Activated T-cell treated with anti-CD3 and anti-CD28 coated beads, Interleukin-2, amount 50 U/mL, for 1 hour (primary cell): ENCODE results near the gene EFCAB13.

ENCODE experiments used
- DNase-seq: peaks from one replicate; pipeline ENCODE4 v3.0.0-alpha.2; 2020

The EFCAB13 gene

DNA sequence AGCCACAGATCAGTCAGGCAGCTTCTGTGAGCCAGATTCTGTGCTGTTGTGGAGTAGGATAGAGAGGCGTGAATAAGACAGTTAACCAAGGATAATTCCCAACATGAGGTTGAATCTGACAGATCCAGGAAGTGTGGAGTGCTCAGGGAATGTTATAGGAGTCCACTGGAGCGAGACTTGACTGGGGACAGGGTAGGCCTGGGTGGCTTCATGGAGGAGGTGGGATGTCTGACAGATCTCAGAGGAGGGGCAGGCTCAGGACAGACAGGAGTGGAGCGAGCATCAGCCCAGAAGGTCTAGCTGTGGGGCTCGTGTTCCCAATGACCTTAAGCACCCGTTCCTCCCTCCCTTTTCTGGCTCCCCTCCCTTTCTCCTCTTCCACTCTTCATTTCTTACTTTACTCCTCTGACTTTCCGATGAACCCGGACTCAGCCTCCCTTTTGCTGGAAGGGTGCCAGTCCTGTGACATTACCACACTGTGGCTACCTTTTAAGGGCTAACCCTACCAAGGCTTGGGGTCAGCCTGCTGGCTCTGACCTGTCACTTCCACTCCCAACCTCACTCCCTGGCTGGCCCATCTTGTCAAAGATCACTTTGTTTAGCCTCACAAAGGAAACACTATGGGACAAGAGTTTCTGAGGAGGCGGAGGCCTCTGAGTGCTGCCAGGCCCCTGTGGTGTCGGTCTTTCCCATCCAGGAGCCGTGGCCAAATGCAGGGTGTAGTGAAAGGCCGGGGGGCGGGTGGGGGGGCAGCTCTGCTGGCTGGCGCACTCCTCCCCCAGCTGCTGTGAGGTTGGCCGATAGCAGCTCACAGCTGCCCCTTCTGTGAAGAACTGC, 28.5 kb upstream of the EFCAB13 start:
- no peak for DNase-seq

DNA sequence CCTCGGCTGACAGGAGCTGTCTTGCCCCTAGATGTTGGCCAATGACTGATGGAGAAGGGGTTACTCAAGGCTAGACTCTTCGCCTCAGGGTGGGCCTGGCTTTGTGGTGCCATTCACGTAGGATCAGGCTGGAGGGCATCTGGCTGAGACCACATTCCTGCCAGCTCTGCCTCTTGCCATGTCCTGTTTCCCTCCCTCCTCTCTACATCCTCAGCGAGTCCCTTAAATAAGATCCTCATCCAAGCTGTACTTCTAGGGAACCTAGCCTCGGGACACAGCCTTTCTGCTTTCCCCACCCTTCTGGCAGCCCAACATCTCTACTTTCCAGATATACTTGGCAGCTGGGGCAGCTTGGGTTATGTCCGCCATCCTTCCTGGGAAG, 27.9 kb upstream of the EFCAB13 start:
- DNase-seq = no peak

GRCh38 chr17:47297661-47298400, 25.9 kb upstream of the EFCAB13 start:
- no peak for DNase-seq

- no peak for DNase-seq
Measured at GRCh38 chr17:47298712-47299111, 25.0 kb upstream of the EFCAB13 start.

DNA sequence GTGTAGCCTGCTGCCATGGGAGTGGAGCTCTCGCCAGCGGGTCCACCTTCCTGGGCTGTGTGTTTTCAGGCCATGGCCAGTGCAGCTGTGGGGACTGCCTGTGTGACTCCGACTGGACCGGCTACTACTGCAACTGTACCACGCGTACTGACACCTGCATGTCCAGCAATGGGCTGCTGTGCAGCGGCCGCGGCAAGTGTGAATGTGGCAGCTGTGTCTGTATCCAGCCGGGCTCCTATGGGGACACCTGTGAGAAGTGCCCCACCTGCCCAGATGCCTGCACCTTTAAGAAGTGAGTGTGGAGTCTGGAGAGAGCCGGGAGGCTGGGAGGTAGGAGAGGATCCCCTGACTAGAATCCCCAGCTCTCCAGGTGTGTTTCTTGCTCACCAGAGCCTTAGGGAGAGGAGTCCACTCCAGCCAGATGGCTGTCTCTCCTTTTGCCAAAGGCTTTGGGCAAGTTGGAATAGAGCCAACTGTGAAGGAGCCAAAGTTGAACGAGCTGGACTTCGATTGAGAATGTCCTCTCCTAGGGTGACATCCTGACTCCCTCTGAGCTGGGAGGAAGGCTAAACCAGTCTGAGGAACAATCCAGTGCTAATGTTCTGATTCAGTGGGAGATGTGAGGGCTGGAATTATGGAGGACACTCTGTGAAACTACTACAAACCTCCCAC, 24.4 kb upstream of the EFCAB13 start:
- DNase-seq = no peak

DNA sequence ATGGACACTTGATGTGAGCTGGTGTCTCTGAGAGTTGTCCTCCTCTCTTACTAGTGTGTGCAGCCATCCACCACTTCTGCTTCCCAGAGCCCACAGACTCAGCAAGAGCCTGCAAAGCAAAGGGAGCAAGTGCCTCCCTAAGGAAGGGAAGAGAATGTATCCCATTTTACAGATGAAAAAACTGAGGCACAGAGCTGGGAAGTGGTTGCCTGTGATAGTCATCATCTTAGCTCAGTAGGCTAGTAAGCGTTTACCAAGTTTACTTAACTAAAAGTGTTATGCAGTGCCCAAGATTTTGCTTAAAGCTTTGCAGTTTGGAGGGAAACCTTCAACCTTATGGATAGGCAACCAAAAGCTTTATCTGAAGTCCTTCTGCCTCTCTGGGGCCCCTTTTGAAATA, 23.0 kb upstream of the EFCAB13 start:
- DNase-seq = no peak

GRCh38 chr17:47301161-47301560, 22.6 kb upstream of the EFCAB13 start:
- DNase-seq = no peak

- no peak for DNase-seq
Measured at GRCh38 chr17:47301831-47302230, 21.9 kb upstream of the EFCAB13 start.

GRCh38 chr17:47304186-47304585, 19.6 kb upstream of the EFCAB13 start:
- no peak for DNase-seq

GRCh38 chr17:47305302-47305923, 18.3 kb upstream of the EFCAB13 start:
- DNase-seq = no peak

DNA sequence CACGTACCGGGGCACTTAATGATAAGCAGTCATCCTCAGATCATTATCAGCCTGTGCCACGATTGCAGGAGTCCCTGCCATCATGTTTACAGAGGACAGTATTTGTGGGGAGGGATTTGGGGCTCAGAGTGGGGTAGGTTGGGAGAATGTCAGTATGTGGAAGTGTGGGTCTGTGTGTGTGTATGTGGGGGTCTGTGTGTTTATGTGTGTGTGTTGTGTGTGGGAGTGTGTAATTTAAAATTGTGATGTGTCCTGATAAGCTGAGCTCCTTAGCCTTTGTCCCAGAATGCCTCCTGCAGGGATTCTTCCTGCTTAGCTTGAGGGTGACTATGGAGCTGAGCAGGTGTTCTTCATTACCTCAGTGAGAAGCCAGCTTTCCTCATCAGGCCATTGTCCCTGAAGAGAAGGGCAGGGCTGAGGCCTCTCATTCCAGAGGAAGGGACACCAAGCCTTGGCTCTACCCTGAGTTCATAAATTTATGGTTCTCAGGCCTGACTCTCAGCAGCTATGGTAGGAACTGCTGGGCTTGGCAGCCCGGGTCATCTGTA, 13.5 kb upstream of the EFCAB13 start:
- no peak for DNase-seq

DNA sequence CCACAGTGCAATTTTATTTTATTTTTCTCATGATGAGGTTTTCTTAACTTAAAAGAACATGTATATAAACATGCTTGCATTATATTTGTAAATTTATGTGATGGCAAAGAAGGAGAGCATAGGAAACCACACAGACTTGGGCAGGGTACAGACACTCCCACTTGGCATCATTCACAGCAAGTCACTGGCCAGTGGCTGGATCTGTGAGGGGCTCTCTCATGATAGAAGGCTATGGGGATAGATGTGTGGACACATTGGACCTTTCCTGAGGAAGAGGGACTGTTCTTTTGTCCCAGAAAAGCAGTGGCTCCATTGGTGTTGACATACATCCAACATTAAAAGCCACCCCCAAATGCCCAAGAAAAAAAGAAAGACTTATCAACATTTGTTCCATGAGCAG, 12.3 kb upstream of the EFCAB13 start:
- DNase-seq = no peak

GRCh38 chr17:47315451-47316266, 8.1 kb upstream of the EFCAB13 start:
- no peak for DNase-seq

- DNase-seq = no peak
Measured at GRCh38 chr17:47316311-47316710, 7.4 kb upstream of the EFCAB13 start.

DNA sequence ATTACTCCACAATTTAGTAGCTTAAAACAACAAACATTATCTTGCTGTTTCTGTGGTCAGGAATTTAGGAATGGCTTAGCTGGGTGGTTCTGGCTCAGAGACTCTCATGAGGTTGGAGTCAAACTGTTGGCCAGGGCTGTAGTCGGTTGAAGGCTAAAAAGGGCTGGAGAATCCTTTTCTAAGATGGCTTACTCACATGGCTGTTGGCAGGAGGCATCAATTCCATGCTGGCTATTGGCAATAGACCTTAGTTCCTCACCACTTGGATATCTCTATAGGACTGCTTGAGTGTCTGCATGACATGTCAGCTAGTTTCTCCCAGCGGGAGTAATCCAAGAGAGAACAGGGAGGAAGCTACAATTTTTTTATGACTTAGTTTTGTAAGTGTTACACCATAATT, 6.6 kb upstream of the EFCAB13 start:
- DNase-seq = no peak

GRCh38 chr17:47318197-47318918, 5.4 kb upstream of the EFCAB13 start:
- DNase-seq = no peak

DNA sequence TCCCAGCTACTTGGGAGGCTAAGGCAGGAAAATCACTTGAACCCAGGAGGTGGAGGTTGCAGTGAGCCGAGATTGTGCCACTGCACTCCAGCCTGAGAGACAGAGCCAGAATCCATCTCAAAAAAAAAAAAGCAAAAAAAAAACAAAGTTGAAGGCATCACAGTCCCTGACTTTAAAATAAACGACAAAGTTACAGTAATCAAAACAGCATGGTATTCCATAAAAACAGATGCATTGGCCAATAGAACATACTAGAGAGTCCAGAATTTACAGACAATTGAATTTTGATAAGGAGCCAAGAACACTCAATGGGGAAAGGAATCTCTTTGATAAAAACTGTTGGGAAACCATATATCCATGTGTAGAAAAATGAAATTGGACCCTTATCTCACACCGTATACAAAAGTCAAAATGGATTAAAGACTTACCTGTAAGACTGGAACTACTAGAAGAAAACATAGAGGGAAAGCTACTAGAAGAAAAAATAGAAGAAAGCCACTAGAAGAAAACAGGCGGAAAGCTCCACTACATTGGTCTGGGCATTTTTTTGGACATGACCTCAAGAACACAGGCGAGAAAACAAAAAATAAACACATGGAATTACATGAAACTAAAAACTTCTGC, 2.8 kb upstream of the EFCAB13 start:
- DNase-seq = no peak

- DNase-seq = peak; percentile 53
Measured at GRCh38 chr17:47324224-47325020, 667 bp downstream of the EFCAB13 start.

DNA sequence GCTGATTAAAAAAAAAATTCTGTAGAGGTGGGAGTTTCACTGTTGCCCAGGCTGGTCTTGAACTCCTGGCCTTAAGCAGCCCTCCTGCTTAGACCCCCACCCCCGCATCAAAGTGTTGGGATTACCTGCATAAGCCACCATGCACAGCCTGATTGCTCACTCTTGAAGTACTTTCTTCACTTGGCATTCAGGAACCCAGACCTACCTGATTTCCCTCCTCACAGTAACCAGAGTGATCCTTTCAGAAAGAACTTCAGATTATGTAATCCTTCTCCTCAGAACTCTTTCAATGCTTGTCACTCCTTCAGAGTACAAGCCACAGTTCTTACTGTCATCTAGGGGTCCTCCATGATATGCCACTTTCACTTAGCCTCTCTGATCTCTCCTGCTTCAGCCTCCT, 1.4 kb downstream of the EFCAB13 start:
- no peak for DNase-seq

- DNase-seq = no peak
Measured at GRCh38 chr17:47330548-47330947, 6.8 kb downstream of the EFCAB13 start.
